Cardiac muscle cell (in vitro differentiated cells and primary cell): ENCODE data around the gene YIPF5. TPM values are rescaled to one million over a fixed set of nuclear protein-coding genes. Genes with fewer than 3 reads are reported as not detected.

Experiments
- DNase-seq, 2 donors: peaks; one replicate each; pipeline versions ENCODE4 v3.0.0 to v3.0.0-alpha.2; 2010 to 2017; ENCODE audit warnings: low read depth in 1 of 2, low spot score in 1 of 2
- H3K27ac ChIP-seq: fragments of 200-600 bp; sonication (generic); 2 replicates; pipeline ENCODE4 v1.5.1; 2016
- H3K27me3 ChIP-seq: fragments of 200-600 bp; sonication (generic); 2 replicates; pipeline ENCODE4 v1.6.0; 2016; ENCODE audit warnings: control low read depth
- H3K36me3 ChIP-seq: fragments of 200-600 bp; sonication (generic); 2 replicates; pipeline ENCODE4 v1.5.1; 2016; ENCODE audit warnings: control low read depth
- H3K4me1 ChIP-seq: fragments of 200-600 bp; sonication (generic); 2 replicates; pipeline ENCODE4 v1.8.1; 2017; ENCODE audit warnings: low read depth, mild to moderate bottlenecking, mixed run types
- H3K4me3 ChIP-seq: fragments of 200-600 bp; sonication (generic); 2 replicates; pipeline ENCODE4 v1.5.1; 2016; ENCODE audit warnings: mild to moderate bottlenecking
- H3K9me3 ChIP-seq: fragments of 200-600 bp; sonication (generic); 2 replicates; pipeline ENCODE4 v1.5.1; 2017; ENCODE audit warnings: low read depth, mild to moderate bottlenecking, control low read depth
- CTCF ChIP-seq: IDR thresholded peaks from 2 replicates; pipeline ENCODE4 v1.5.1; 2012; ENCODE audit warnings: low read depth, mild to moderate bottlenecking, low read length
- polyA plus RNA-seq: library from polyadenylated mRNA; unstranded; fragments of >200 nt; fragmentation: Nextera tagmentation; extraction: Ambion mirVana; gene quantifications from 2 replicates; pipeline ENCODE4 v1.2.1, GENCODE V29; 2016
- total RNA-seq: library from RNA; depleted of rRNA; stranded (reverse); fragments of >200 nt; gene quantifications from 2 replicates; pipeline ENCODE4 v1.2.3, GENCODE V29; 2016

The YIPF5 gene
- total and polyA plus RNA-seq, 2 experiments from 2014 or later: 17.8 to 72.8 TPM

GRCh38 chr5:144201588-144201987 is 31.1 kb upstream of the YIPF5 start:
- no peaks in the 10 kb centered on the region for H3K36me3 ChIP-seq
- TF ChIP-seq CTCF: no peak
- DNase-seq: no peak
- peaks cover 30% of the 10 kb centered on the region for H3K27me3 ChIP-seq
- H3K27ac ChIP-seq: no peak overlapping the region
- H3K9me3 ChIP-seq: no peaks in the 10 kb centered on the region
- H3K4me1 ChIP-seq: no peaks in the 10 kb centered on the region
- H3K4me3 ChIP-seq: no peak overlapping the region

- no peaks in the 10 kb centered on the region for H3K36me3 ChIP-seq
- DNase-seq: no peak
- no peaks in the 10 kb centered on the region for H3K9me3 ChIP-seq
- no peak overlapping the region for H3K4me3 ChIP-seq
- H3K27me3 ChIP-seq: peaks cover 11% of the 10 kb centered on the region
- H3K27ac ChIP-seq: no peak overlapping the region
- no peaks in the 10 kb centered on the region for H3K4me1 ChIP-seq
- no peak for TF ChIP-seq CTCF
Observed at GRCh38 chr5:144198386-144198785, 27.9 kb upstream of the YIPF5 start.

DNA sequence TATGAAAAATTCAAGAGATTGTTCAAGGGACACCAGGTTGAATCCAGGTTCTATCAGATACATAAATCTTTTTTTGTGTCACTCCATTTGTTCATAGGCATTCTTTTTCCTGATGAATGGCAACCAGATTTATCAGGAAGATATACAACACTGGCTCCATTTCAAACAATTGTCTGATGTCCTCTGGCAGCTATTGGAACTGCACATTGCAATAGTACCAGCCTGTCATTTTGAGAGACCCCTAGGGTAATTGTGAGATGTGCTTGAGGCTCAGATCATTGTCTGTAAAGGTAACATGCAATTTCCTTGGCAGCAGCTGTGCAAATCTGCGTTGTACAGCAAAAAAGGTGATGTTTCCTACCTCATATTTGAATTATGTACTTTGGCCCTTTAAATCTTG is 26.2 kb upstream of the YIPF5 start:
- Histone ChIP-seq H3K27me3 (peaks cover 21% of the 10 kb centered on the region), H3K27ac (no peak overlapping the region), H3K9me3 (no peaks in the 10 kb centered on the region), H3K36me3 (no peaks in the 10 kb centered on the region), H3K4me3 (no peak overlapping the region), H3K4me1 (no peaks in the 10 kb centered on the region)
- no peak for DNase-seq
- TF ChIP-seq CTCF: no peak

DNA sequence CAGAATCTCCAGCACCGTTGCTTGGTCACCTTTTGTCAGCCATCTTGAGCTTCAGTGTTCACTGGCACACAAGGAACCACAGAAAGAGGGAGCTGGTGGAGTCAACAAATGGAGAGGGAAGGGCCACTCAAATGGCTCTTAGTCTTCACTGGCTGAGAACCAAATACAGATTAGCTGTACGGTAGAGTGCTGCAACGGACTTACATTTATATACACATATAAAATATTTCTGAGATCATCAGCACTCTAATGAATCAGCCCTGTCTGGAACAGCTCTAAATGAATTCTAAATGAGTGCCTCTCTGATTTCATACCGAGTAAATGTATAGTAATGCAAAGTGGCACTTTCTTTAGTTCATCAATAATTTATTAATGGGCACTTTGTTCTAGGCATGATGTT is 25.0 kb upstream of the YIPF5 start:
- Histone ChIP-seq H3K27me3 (peaks cover 21% of the 10 kb centered on the region), H3K4me1 (no peaks in the 10 kb centered on the region), H3K9me3 (no peaks in the 10 kb centered on the region), H3K36me3 (no peaks in the 10 kb centered on the region), H3K4me3 (no peak overlapping the region), H3K27ac (no peak overlapping the region)
- no peak for TF ChIP-seq CTCF
- no peak for DNase-seq

- Histone ChIP-seq H3K36me3 (no peaks in the 10 kb centered on the region), H3K27ac (no peak overlapping the region), H3K9me3 (no peaks in the 10 kb centered on the region), H3K27me3 (peaks cover 21% of the 10 kb centered on the region), H3K4me3 (no peak overlapping the region), H3K4me1 (no peaks in the 10 kb centered on the region)
- no peak for TF ChIP-seq CTCF
- DNase-seq: no peak
Observed at GRCh38 chr5:144194144-144194543, 23.7 kb upstream of the YIPF5 start.

DNA sequence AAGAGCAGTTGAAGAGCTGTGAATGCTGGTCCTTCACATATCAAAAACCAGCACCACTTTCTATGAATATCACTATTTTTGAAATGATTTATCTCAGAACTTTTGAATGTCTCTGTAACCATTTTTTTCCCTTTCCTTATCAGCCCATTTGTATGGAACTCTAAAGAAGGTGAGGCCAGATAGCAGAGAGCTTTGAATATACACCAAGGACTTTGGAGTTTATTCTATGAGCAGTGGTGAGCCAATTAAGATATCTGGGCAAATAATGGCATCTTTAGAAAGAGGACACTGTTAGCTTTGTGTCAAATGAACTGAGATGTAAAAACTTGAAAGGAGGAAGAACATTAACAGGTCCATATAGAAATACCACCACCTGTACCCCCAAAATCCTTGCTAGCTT is 22.2 kb upstream of the YIPF5 start:
- no peak overlapping the region for H3K27ac ChIP-seq
- H3K27me3 ChIP-seq: peaks cover 13% of the 10 kb centered on the region
- TF ChIP-seq CTCF: no peak
- H3K9me3 ChIP-seq: no peaks in the 10 kb centered on the region
- DNase-seq: no peak
- no peaks in the 10 kb centered on the region for H3K36me3 ChIP-seq
- no peaks in the 10 kb centered on the region for H3K4me1 ChIP-seq
- no peak overlapping the region for H3K4me3 ChIP-seq
